ENCODE data around the gene KCNK13. TPM values are rescaled to one million over a fixed set of nuclear protein-coding genes. Genes with fewer than 3 reads are reported as not detected.

KCNK13 gene
- total and polyA plus RNA-seq, 2 donors (not counting 1 experiment from before 2014, with no cell fraction given), result not detected

DNA sequence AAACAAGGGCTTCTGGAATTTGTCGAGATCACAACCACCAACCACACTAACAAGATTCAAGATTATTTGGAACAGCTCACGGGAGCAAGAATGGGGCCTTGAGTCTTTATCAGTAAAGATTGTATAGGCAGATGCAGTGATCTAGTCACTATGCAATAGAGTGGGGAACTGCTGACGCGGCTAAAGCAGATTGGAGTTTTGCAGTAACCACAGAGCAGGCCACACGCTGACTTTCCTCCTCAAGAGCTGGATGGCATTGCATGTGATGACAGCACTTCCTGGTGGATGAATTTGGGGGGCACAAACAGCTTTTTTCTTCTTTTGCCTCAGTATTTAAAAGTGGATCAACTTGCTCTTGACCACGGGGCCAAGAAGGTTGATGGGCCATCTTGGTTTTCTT is 46.0 kb downstream of the KCNK13 start:
- Histone ChIP-seq H3K4me3 (replicated peaks in 1 of 4; ENCODE audit: control extremely low read depth in 1 of 4, insufficient read depth in 1 of 4, low read depth in 3 of 4, low read length in 4 of 4) (no peak overlapping the region), H3K9me3 (ENCODE audit: control insufficient read depth, insufficient read depth, low read depth, low read length) (no peaks in the 10 kb centered on the region), H2AFZ (ENCODE audit: low read length) (no peak overlapping the region), H3K4me1 (ENCODE audit: control insufficient read depth, extremely low read depth, insufficient read depth, low read length) (no peaks in the 10 kb centered on the region), H3K27me3 (ENCODE audit: control insufficient read depth, insufficient read depth, low read length) (no peaks in the 10 kb centered on the region), H4K20me1 (ENCODE audit: control insufficient read depth, extremely low read depth, insufficient read depth, low read length) (no peaks in the 10 kb centered on the region), H3K79me2 (ENCODE audit: control insufficient read depth, insufficient read depth, low read length) (no peaks in the 10 kb centered on the region), H3K9ac (ENCODE audit: insufficient read depth, low read length) (no peak overlapping the region), H3K27ac (ENCODE audit: insufficient read depth, low read length) (no peak overlapping the region), H3K4me2 (ENCODE audit: extremely low read depth, insufficient read depth, low read length) (no peak overlapping the region), H3K36me3 (ENCODE audit: control insufficient read depth, insufficient read depth, low read length) (no peaks in the 10 kb centered on the region)
- no peak for DNase-seq (ENCODE audit: low read depth in 2 of 2)
- TF ChIP-seq CTCF (conservative IDR thresholded peaks at IDR 0.05 in 1 of 2, IDR thresholded peaks at IDR 0.05 in 1 of 2; ENCODE audit: low read depth in 1 of 2, low read length in 2 of 2) (no peak), EZH2 (IDR thresholded peaks at IDR 0.05; ENCODE audit: low read length, missing control alignments) (no peak)

- Histone ChIP-seq H3K4me3 (replicated peaks in 1 of 4; ENCODE audit: control extremely low read depth in 1 of 4, insufficient read depth in 1 of 4, low read depth in 3 of 4, low read length in 4 of 4) (no peak overlapping the region), H3K9me3 (ENCODE audit: control insufficient read depth, insufficient read depth, low read depth, low read length) (no peaks in the 10 kb centered on the region), H2AFZ (ENCODE audit: low read length) (no peak overlapping the region), H3K9ac (ENCODE audit: insufficient read depth, low read length) (no peak overlapping the region), H3K27ac (ENCODE audit: insufficient read depth, low read length) (no peak overlapping the region), H3K4me2 (ENCODE audit: extremely low read depth, insufficient read depth, low read length) (no peak overlapping the region), H4K20me1 (ENCODE audit: control insufficient read depth, extremely low read depth, insufficient read depth, low read length) (no peaks in the 10 kb centered on the region), H3K79me2 (ENCODE audit: control insufficient read depth, insufficient read depth, low read length) (no peaks in the 10 kb centered on the region), H3K27me3 (ENCODE audit: control insufficient read depth, insufficient read depth, low read length) (no peaks in the 10 kb centered on the region), H3K4me1 (ENCODE audit: control insufficient read depth, extremely low read depth, insufficient read depth, low read length) (no peaks in the 10 kb centered on the region), H3K36me3 (ENCODE audit: control insufficient read depth, insufficient read depth, low read length) (no peaks in the 10 kb centered on the region)
- TF ChIP-seq EZH2 (IDR thresholded peaks at IDR 0.05; ENCODE audit: low read length, missing control alignments) (no peak), CTCF (conservative IDR thresholded peaks at IDR 0.05 in 1 of 2, IDR thresholded peaks at IDR 0.05 in 1 of 2; ENCODE audit: low read depth in 1 of 2, low read length in 2 of 2) (no peak)
- DNase-seq (ENCODE audit: low read depth in 2 of 2), result no peak
Observed at GRCh38 chr14:90109858-90110257, 48.1 kb downstream of the KCNK13 start.

DNA sequence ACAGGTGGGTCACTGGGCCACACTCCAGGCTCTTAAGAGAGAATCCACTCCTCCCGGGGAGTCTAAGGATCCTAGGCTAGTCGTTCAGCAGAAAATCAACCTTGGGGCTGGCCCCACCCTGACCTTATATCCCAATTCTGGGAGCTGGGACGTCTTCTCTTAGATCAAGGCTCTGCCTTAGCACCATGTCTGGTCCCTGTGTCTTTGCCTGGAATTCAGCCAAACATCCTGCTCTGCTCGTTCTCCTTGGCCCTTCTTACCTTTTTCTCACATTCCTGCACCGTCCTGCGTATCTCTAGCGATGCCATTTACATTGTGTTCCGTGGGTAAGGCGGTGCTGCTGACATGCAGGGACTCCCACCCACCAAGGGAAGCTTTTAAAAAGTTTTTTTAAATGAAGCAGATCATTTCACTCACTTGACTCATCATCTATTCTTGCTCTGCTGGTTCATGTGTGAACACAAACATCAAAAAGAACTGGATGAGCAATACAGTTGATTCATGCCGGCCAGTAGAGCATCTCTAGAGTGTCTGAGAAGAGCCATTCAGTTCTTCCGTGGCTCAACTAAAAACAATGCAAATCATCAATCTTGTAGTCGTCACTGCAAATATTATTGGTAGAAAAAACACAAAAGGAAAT is 50.2 kb downstream of the KCNK13 start:
- Histone ChIP-seq H3K9me3 (ENCODE audit: control insufficient read depth, insufficient read depth, low read depth, low read length) (no peaks in the 10 kb centered on the region), H3K4me3 (replicated peaks in 1 of 4; ENCODE audit: control extremely low read depth in 1 of 4, insufficient read depth in 1 of 4, low read depth in 3 of 4, low read length in 4 of 4) (no peak overlapping the region), H3K4me1 (ENCODE audit: control insufficient read depth, extremely low read depth, insufficient read depth, low read length) (no peaks in the 10 kb centered on the region), H3K36me3 (ENCODE audit: control insufficient read depth, insufficient read depth, low read length) (no peaks in the 10 kb centered on the region), H3K9ac (ENCODE audit: insufficient read depth, low read length) (no peak overlapping the region), H4K20me1 (ENCODE audit: control insufficient read depth, extremely low read depth, insufficient read depth, low read length) (no peaks in the 10 kb centered on the region), H3K27me3 (ENCODE audit: control insufficient read depth, insufficient read depth, low read length) (no peaks in the 10 kb centered on the region), H2AFZ (ENCODE audit: low read length) (no peak overlapping the region), H3K79me2 (ENCODE audit: control insufficient read depth, insufficient read depth, low read length) (no peaks in the 10 kb centered on the region), H3K27ac (ENCODE audit: insufficient read depth, low read length) (no peak overlapping the region), H3K4me2 (ENCODE audit: extremely low read depth, insufficient read depth, low read length) (no peak overlapping the region)
- peak; percentile 5 to 89 for DNase-seq (ENCODE audit: low read depth in 2 of 2)
- TF ChIP-seq EZH2 (IDR thresholded peaks at IDR 0.05; ENCODE audit: low read length, missing control alignments) (no peak), CTCF (conservative IDR thresholded peaks at IDR 0.05 in 1 of 2, IDR thresholded peaks at IDR 0.05 in 1 of 2; ENCODE audit: low read depth in 1 of 2, low read length in 2 of 2) (no peak)

Data from fibroblast of lung (primary cell).